HFF-Myc (cell line): ENCODE results near the gene JUND.
A peak's percentile ranks its signal among the peaks of the same experiment; 100 is the strongest.
"Not testable (repeated sequence)": the region's sequence is repeated elsewhere in the genome, so short reads cannot be mapped to it uniquely, and the experiment has no call there.

Experiments used
- DNase-seq: peaks from one replicate; pipeline ENCODE4 v3.0.0-alpha.2; 2011; ENCODE audit warnings: low read depth; ENCODE audit errors: extremely low read depth
- H3K4me3 ChIP-seq: replicated peaks from 2 replicates; pipeline ENCODE4 v1.5.1; 2011; ENCODE audit warnings: low read depth, mild to moderate bottlenecking, control low read depth, low read length
- TF ChIP-seq, protein P1 (sequence below): IDR thresholded peaks from 2 replicates; pipeline ENCODE4 v1.5.1; 2012; ENCODE audit warnings: mild to moderate bottlenecking, low read depth, low read length, control low read depth; ENCODE audit errors: missing control alignments

The JUND gene

DNA sequence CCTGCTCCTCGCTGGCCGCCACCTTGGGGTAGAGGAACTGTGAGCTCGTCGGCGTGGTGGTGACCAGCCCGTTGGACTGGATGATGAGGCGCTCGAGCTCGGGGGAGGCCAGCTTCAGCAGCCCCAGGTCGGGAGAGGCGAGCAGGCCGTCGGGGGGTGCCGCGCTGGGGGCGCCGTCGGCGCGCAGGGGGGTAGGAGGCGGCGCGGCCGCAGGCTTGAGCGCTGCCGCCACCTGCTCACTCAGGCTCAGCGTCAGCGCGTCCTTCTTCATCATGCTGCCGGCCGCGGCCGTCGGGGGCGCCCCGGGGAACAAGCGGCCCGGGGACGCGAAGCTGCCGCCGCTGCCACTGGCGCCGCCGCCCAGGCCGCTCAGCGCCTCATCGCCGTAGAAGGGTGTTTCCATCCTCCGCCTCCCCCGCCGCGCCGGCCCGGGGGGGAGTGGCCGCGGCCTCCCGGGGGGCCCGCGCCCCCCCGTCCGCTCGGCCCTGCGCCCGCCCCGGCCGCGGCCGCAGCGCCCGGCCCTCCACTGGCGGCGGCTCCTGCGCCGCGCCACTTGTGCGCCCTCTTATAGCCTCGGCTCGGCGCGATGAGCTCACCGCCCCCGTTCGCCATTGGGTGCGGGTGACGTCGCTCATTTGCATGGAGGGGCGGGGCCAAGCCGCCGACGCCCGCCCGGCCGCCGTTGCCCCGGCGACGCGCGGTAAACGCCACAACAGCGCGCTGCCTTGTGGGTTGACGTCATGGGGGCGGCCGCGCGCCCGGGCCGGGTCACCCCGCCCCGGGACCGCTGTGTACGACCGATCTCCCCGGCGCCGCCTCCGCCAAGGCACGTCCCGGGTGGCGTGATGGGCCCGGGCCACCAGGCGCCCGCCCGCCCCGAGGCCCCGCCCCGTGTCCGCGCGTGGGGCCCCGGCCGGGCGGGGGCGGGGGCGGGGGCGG, at the start of gene JUND:
JUND (minus strand) TSS at position 541 of the 939 bp plus-strand sequence; CDS start at position 403, 138 bp downstream.
- peak within 1 kb of the TSS; percentile 91 for H3K4me3 ChIP-seq
- TF ChIP-seq, protein P1, sequence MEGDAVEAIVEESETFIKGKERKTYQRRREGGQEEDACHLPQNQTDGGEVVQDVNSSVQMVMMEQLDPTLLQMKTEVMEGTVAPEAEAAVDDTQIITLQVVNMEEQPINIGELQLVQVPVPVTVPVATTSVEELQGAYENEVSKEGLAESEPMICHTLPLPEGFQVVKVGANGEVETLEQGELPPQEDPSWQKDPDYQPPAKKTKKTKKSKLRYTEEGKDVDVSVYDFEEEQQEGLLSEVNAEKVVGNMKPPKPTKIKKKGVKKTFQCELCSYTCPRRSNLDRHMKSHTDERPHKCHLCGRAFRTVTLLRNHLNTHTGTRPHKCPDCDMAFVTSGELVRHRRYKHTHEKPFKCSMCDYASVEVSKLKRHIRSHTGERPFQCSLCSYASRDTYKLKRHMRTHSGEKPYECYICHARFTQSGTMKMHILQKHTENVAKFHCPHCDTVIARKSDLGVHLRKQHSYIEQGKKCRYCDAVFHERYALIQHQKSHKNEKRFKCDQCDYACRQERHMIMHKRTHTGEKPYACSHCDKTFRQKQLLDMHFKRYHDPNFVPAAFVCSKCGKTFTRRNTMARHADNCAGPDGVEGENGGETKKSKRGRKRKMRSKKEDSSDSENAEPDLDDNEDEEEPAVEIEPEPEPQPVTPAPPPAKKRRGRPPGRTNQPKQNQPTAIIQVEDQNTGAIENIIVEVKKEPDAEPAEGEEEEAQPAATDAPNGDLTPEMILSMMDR, result no peak
- DNase-seq, result peak; percentile 85

DNA sequence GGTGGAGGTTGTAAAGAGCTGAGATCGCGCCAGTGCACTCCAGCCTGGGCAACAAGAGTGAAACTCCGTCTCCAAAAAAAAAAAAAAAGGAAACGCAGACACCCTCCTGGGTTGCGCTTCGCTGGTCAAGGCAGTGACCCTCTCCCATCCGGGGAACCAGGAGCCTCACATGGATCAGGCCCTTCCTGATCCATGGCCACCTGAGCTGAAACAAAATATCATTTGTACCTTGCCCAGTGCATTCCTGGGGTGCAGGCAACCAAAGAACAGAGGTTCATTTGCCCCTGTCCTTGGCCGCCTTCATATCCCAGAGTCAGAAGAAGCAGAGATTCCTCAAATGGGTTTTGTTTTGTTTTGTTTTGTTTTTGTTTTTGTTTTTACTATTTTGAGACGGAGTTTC, 49.4 kb upstream of the JUND start:
- no peak overlapping the region for H3K4me3 ChIP-seq
- TF ChIP-seq, protein P1, result no peak
- no peak for DNase-seq

DNA sequence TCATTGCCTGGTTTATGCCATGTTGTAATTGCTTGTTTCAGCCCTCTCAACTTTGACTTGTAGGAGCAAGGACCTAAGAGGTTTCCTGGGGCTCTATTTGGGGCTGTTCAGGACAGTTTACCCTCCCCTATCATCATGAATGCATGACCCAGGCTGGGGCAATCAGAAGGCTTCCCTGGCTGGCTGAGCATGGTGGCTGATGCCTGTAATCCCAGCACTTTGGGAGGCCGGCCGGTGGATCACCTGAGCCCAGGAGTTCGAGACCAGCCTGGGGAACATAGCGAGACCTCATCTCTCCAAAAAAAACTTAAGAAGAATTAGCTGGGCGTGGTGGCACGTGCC, 47.6 kb upstream of the JUND start:
- peak overlapping the region; percentile 29 for H3K4me3 ChIP-seq
- TF ChIP-seq, protein P1, result no peak
- no peak for DNase-seq

DNA sequence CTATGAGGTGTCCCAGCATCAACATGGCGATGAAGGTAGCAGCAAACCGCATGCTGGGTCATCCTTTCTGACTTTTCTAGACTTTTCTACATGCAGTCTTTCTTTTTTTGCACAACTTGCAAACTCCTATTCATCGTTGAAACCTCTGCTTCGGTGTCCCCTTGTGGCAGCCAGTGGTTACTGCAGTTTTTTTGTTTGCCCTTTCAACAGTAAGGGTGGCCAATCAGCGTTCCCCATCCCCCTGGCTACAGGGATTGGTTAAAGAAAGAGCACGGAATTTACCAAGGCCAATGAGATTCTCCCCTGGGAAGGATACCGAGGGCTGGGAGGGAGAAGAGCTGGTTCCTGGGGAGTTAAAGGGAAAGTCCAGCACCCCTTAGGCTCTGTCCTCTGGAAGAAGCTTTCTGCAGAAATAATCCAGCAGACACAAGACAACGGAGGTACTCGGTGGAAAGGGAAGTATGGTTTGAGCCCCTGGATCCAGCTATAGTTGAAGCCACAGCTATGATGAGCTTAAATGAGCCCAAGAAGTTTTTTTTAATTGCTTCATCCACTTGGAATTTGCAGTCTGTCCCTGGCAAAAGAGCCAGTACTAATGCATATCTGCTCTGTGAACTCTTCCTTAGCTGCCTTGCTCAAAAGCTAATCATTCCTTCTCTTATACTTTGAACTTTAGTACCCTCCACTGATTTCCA, 47.1 kb upstream of the JUND start:
- TF ChIP-seq, protein P1, result peak; percentile 94
- peak; percentile 97 for DNase-seq
- peak overlapping the region; percentile 29 for H3K4me3 ChIP-seq

DNA sequence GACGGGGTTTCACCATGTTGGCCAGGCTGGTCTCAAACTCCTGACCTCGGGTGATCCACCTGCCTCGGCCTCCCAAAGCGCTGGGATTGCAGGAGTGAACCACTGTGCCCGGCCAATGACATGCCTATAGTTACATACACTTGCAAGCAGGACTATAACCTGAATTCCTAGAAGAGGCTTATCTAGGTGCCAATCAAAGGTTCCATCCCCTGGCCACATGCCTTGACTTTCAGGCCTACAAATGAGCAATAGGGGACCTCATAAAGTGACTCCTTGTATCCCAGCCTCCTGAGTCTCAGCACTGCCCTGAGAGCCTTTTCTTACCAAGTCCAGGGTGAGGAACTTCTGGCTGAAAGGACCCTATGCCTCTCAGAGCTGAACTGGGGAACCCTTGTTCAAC, 45.4 kb upstream of the JUND start:
- H3K4me3 ChIP-seq, result no peak overlapping the region
- TF ChIP-seq, protein P1, result no peak
- DNase-seq, result no peak

DNA sequence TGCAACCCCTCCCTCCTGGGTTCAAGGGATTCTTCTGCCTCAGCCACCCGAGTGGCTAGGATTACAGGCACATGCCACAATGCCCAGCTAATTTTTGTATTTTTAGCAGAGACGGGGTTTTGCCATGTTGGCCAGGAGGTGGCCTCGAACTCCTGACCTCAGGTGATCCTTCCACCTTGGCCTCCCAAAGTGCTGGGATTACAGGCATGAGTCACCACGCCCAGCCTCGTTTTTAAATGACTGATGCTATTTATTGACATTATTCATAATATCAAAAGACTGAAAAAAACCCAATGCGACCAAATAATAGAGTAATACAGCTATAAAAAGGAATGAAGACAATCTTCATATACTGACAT, 42.9 kb upstream of the JUND start:
- not testable (repeated sequence) for DNase-seq, H3K4me3 ChIP-seq

DNA sequence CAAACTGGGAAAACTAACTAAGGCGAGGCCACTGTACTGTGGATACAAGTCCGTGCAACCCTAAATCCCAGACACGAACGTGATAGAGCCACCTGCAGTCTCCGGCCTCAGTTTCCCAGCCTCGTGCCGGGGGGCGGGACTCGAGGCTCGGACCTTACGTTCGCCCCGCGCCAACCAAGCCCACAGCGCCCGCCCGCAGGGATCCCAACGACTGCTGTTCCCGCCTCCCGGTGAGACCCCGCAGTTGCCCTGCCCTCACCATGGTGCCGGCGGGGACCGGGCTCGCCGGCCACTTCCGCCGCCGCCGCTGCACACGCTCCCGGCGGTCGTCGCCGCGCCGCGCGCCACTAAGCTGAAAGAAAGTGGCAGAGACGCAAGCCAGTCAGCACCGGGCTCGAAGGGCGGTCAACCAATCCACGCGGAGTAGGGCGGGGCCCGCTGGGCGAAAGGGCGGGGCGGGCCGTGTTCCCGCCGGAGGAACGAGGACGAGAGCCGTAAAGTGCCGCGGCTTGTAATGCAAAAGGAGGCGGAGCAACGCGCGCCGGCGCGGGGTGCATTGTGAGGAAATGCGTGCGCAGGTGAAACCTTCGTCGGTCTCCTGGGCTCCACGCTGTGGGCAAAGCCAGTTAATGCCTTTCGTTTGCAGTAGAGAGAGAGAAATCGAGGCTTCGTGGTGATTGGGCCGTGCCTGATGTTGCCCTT, 41.5 kb upstream of the JUND start, which contains the start of gene LSM4:
LSM4 (minus strand) TSS at position 318 of the 702 bp plus-strand sequence; CDS start at position 262, 56 bp downstream.
- TF ChIP-seq, protein P1, result no peak
- DNase-seq, result peak; percentile 88
- H3K4me3 ChIP-seq, result peak within 1 kb of the TSS; percentile 74
